Measurements from ENCODE around the gene CD55.

GRCh38 chr1:207316622-207317391 lies 4.7 kb upstream of the CD55 start:
- TF ChIP-seq POLR2AphosphoS5 (IDR thresholded peaks at IDR 0.05; ENCODE audit: low read depth, low read length), result no peak
- no peak for TF ChIP-seq POLR2A (IDR thresholded peaks at IDR 0.05; ENCODE audit: low read depth, low read length)

Measured in GM12891 (cell line).